Measurements from ENCODE around the gene CXCR6.
"Not testable (repeated sequence)": the region's sequence is repeated elsewhere in the genome, so short reads cannot be mapped to it uniquely, and the experiment has no call there.

Gene CXCR6

GRCh38 chr3:45992133-45992729 lies 49.0 kb downstream of the CXCR6 start:
- no peak for DNase-seq

DNA sequence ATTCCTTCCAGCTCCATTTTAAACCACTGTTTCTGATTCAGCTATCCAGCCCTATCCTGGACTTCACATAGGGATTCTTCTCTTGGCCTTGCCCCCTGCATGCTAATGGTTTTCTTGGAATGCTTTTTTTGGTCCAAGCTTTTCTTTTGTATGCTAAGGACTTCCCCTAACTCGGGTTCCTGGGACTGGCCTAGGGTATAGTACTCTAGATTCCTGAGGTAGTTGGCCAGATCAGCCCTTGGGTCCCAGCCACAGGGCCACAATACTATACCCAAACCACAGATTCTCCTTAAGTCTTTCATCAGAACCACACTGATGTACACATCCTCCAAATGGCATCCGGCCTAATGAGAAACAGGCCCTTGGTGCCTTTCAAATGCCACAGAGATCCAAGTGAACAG lies 49.6 kb downstream of the CXCR6 start:
- DNase-seq = peak in 1 of 2 donors; percentile 26

GRCh38 chr3:45993421-45994027 lies 50.3 kb downstream of the CXCR6 start:
- DNase-seq = peak in 1 of 2 donors; percentile 48

- peak; percentile 54 to 75 for DNase-seq
Observed at GRCh38 chr3:45994419-45995235, 51.4 kb downstream of the CXCR6 start.

DNA sequence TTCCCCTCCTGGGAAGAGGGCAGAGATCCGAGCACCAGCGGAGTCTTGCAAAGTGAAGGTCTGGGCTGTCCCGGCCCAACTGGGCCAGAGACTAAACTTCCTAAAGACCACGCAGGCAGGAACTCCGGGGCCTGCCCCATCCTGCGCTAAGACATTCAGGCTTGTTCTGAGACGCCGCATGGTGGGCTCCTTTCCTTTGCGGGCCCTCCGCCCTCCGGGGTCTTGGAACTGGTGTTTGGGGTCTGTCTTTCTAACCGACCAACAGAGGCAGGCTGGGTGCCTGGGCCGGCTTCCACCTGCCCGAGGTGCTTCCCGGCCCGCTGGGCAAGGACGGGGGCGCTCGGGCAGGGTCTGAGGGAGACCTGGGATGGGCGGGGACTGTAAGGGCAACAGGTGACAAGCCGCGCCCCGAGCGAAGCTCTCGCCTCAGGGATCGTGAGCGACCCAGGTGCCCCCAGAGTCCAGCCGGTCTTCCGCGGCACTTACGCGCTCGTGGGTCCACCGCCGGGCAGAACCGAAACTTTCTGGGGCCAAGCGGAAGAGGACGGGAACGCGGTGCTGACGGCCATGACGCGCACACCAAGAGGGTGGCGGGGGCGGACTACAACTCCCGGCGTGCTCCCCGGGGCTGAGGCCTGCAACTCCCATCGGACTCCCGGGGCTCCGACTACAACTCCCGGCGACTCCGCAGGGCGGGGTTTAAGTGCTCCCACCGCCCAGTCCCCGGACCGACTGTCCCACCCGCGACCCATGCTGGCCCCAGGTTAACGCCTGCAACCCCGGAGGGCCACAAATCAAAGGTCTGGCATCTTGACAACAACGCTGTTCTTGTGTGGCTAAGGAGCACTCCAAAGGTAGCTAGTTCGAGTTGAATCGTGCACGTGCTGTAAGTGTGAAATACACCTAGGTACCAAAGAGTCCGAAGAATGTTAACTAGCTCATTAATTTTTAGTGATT lies 52.2 kb downstream of the CXCR6 start, which contains the start of gene FYCO1:
TSS of gene FYCO1 (minus strand) at position 589 of the 957 bp plus-strand sequence. CDS start 10,914 bp downstream, outside the sequence.
- DNase-seq = peak; percentile 90 to 91

DNA sequence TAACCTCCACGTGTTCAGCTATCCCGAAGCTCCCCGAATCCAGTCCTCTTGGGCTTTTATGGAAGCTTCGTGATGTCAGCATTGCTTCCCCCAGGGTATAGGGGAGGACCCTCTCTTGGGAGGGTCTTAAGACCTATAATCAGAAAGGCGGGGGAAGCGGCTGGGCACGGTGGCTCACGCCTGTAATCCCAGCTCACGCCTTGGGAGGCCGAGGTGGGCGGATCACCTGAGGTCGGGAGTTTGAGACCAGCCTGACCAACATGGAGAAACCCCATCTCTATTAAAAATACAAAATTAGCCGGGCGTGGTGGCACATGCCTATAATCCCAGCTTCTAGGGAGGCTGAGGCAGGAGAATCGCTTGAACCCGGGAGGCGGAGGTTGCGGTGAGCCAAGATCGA lies 54.2 kb downstream of the CXCR6 start:
- not testable (repeated sequence) for DNase-seq

DNA sequence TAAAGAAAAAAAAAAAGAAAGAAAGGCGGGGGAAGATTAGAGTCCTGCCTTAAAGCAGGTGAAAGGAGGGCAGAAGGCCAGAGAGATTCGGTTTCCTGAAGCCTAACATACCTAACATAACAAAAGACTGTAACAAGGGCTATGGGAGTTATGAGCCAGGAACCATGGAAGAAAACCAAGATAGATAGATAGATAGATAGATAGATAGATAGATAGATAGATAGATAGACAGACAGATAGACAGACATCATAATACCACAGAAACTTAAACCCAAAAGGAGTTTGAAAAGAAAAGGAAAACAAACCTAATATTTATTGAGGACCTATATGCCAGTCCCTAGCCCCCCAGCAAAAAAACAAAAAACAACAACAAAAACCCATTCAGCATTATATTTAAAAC lies 54.7 kb downstream of the CXCR6 start:
- DNase-seq = no peak

All from CD4-positive, alpha-beta T cell treated with Interferon alpha-2 for 1 hour (primary cell).